ENCODE results near the gene RPS19BP1.

DNA sequence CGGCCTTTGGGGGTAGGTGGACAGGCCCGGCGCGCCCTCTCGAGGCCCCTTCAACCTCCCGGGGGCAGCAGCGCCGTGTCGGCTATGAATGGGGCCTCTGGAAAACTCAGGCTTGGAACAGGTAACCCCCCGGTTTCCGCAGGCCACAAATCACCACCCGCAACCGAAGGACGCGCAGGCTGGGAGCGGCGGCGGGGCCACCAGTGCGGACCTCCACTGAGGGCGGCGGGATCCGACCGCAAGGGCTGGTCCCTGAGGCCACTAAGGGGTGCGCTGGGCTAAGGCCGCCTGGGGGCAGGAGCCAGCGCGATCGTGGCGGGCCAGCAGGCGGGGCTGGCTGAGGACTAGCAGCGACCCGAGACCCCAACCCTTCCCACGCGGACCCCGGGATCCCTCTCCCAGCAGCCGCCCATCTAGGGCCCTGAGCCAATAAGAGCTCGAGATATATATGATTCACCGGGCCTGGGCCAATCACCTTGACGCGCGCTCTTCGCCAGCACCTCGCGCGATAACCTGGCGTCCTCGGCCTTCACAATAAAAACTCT is 12.8 kb downstream of the RPS19BP1 start:
- TF ChIP-seq, protein P1, sequence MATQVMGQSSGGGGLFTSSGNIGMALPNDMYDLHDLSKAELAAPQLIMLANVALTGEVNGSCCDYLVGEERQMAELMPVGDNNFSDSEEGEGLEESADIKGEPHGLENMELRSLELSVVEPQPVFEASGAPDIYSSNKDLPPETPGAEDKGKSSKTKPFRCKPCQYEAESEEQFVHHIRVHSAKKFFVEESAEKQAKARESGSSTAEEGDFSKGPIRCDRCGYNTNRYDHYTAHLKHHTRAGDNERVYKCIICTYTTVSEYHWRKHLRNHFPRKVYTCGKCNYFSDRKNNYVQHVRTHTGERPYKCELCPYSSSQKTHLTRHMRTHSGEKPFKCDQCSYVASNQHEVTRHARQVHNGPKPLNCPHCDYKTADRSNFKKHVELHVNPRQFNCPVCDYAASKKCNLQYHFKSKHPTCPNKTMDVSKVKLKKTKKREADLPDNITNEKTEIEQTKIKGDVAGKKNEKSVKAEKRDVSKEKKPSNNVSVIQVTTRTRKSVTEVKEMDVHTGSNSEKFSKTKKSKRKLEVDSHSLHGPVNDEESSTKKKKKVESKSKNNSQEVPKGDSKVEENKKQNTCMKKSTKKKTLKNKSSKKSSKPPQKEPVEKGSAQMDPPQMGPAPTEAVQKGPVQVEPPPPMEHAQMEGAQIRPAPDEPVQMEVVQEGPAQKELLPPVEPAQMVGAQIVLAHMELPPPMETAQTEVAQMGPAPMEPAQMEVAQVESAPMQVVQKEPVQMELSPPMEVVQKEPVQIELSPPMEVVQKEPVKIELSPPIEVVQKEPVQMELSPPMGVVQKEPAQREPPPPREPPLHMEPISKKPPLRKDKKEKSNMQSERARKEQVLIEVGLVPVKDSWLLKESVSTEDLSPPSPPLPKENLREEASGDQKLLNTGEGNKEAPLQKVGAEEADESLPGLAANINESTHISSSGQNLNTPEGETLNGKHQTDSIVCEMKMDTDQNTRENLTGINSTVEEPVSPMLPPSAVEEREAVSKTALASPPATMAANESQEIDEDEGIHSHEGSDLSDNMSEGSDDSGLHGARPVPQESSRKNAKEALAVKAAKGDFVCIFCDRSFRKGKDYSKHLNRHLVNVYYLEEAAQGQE (IDR thresholded peaks at IDR 0.05; ENCODE audit: low read depth, low read length) = no peak
- peak; percentile 98 for TF ChIP-seq CHD2 (IDR thresholded peaks at IDR 0.05; ENCODE audit: low read length, partially characterized antibody)
- TF ChIP-seq, protein P2, sequence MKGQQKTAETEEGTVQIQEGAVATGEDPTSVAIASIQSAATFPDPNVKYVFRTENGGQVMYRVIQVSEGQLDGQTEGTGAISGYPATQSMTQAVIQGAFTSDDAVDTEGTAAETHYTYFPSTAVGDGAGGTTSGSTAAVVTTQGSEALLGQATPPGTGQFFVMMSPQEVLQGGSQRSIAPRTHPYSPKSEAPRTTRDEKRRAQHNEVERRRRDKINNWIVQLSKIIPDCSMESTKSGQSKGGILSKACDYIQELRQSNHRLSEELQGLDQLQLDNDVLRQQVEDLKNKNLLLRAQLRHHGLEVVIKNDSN (IDR thresholded peaks at IDR 0.05; ENCODE audit: borderline replicate concordance, low read depth) = no peak
- TF ChIP-seq, protein P3, sequence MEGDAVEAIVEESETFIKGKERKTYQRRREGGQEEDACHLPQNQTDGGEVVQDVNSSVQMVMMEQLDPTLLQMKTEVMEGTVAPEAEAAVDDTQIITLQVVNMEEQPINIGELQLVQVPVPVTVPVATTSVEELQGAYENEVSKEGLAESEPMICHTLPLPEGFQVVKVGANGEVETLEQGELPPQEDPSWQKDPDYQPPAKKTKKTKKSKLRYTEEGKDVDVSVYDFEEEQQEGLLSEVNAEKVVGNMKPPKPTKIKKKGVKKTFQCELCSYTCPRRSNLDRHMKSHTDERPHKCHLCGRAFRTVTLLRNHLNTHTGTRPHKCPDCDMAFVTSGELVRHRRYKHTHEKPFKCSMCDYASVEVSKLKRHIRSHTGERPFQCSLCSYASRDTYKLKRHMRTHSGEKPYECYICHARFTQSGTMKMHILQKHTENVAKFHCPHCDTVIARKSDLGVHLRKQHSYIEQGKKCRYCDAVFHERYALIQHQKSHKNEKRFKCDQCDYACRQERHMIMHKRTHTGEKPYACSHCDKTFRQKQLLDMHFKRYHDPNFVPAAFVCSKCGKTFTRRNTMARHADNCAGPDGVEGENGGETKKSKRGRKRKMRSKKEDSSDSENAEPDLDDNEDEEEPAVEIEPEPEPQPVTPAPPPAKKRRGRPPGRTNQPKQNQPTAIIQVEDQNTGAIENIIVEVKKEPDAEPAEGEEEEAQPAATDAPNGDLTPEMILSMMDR (IDR thresholded peaks at IDR 0.05) = peak; percentile 30; the same call in 1 of the 2 replicates
- TF ChIP-seq EZH2phosphoT487 (IDR thresholded peaks at IDR 0.05; ENCODE audit: borderline replicate concordance, low read depth) = no peak
- TF ChIP-seq RAD21 (IDR thresholded peaks at IDR 0.05; ENCODE audit: low read length) = peak; percentile 17; the same call in 1 of the 2 replicates
- no peak for TF ChIP-seq POLR2AphosphoS5 (IDR thresholded peaks at IDR 0.05; ENCODE audit: low read depth, low read length)
- no peak for TF ChIP-seq JUND (IDR thresholded peaks at IDR 0.05)
- no peak for TF ChIP-seq YY1 (IDR thresholded peaks at IDR 0.05; ENCODE audit: low read depth)
- no peak for TF ChIP-seq SIN3A (IDR thresholded peaks at IDR 0.05; ENCODE audit: borderline replicate concordance, low read depth, low read length)

Data from SK-N-SH (cell line).